Measurements from ENCODE around the gene FHAD1.

- no peak for TF ChIP-seq POLR2A (IDR thresholded peaks at IDR 0.05)
- TF ChIP-seq, protein P1, sequence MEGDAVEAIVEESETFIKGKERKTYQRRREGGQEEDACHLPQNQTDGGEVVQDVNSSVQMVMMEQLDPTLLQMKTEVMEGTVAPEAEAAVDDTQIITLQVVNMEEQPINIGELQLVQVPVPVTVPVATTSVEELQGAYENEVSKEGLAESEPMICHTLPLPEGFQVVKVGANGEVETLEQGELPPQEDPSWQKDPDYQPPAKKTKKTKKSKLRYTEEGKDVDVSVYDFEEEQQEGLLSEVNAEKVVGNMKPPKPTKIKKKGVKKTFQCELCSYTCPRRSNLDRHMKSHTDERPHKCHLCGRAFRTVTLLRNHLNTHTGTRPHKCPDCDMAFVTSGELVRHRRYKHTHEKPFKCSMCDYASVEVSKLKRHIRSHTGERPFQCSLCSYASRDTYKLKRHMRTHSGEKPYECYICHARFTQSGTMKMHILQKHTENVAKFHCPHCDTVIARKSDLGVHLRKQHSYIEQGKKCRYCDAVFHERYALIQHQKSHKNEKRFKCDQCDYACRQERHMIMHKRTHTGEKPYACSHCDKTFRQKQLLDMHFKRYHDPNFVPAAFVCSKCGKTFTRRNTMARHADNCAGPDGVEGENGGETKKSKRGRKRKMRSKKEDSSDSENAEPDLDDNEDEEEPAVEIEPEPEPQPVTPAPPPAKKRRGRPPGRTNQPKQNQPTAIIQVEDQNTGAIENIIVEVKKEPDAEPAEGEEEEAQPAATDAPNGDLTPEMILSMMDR (IDR thresholded peaks at IDR 0.05), result no peak
Observed at GRCh38 chr1:15320267-15320666, 73.2 kb downstream of the FHAD1 start.

Measured in thyroid gland (tissue), 4 donors.